HG02885 (cell line): Measurements from ENCODE around the gene ACTL6A.
A peak's percentile ranks its signal among the peaks of the same experiment; 100 is the strongest.

Source experiments
- ATAC-seq: cut with Tn5 transposase; IDR thresholded peaks from one replicate; pipeline ENCODE4 v1.9.1; 2021; ENCODE audit warnings: mild to moderate bottlenecking; ENCODE audit not compliant: unreplicated experiment, poor library complexity

The ACTL6A gene

DNA sequence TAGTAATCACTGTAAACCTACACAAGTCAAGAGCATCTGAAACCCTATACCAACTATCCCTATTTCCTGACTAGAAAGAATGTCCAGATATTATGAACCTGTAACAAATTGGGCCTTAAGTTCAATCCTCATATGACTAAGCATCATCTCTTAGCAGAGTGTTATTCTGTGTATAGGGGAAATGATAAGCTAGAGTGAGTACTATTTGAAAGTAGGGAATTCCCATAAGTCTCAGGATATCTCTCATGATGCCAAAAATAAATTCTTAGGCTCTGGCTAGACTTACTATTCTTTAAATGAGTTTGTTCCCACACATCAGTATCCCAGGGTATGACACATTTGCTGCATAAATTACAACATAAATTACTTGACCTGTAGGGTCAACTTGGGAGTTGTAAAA lies 26.4 kb downstream of the ACTL6A start:
- no peak for ATAC-seq

DNA sequence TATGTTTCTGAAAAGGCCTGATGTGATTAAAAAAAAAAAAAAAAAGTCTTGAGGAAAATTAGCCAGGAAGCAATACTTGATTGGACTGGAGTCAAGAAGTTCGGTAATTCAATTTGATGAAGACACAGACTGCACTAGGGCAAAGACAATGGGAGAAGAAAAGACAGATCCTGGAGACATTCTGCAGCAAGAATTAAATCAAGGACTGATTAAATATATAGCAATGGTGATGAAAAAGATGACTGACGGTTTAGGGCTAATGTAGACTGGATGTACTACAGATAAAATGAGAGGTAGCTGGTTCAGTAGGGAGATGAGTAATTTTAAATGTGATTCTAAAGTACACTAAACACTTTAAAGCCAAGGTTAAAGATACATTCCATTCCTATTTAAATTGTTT lies 27.9 kb downstream of the ACTL6A start:
- no peak for ATAC-seq

DNA sequence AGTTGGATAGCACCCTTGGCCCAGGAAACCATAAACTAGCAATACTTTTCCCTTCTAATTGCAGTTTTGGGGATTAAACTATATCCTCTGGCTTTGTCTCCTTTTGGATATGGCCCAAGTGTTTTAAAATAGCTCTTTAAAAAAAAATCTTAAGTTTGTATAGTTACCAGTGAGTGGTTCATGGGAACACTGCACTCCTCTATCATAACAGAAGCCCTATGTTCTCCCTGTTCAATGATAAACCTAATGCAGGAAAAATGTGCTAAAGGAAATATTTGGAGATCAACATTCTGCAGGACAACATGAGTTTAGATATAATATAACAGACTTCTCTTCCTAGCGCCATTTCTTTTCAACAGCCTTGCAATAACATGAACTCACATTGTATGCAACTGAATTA lies 28.6 kb downstream of the ACTL6A start:
- ATAC-seq, result no peak

DNA sequence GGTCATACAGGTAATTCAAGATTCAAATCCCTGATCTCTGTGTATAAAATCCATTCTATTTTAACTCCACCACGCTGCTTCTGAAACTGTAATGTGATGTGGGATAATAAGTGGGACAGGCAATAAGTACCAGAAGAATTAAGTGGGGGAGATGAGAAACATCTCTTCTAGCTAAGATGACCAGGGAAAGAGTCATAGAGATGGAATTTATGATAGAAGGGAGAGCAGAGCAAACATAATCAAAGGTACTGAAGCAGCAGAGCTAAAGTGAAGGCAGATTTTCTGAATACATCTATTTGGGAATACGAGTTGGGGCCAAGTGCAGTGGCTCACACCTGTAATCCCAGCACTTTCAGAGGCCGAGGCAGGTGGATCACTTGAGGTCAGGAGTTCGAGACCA lies 36.8 kb downstream of the ACTL6A start:
- no peak for ATAC-seq

DNA sequence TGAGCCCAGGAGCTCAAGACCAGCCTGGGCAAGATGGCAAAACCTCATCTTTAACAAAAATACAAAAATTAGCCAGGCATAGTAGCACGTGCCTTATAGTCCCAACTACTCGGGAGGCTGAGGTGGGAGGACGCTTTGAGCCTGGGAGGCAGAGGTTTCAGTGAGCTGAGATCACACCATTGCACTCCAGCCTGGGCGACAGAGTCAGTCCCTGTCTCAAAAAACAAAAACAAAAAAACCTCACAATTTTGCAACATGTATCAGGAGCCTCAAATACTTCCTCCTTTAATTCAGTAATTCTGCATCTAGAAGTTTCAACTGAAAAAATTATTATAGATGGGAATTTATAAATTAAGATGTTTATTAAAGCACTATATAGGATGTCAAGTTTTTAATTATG lies 40.6 kb downstream of the ACTL6A start:
- ATAC-seq, result no peak

DNA sequence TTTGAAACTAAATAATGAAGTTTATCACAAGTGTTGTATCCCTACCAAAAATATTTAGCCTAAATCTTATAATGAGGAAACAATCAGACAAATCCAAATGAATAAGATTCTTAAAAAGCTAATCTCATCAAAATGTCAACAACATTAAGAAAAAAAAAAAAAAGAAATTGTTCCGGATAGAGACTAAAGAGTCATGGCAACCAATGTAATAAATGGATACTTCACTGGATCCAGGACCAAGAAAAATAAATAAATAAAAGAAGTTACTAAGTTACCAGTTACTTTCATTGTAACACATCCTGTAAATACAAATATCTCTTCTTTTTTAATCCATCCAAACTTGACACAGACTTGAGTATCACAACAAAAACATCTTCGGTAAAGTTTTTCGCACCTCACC lies 41.1 kb downstream of the ACTL6A start:
- no peak for ATAC-seq

DNA sequence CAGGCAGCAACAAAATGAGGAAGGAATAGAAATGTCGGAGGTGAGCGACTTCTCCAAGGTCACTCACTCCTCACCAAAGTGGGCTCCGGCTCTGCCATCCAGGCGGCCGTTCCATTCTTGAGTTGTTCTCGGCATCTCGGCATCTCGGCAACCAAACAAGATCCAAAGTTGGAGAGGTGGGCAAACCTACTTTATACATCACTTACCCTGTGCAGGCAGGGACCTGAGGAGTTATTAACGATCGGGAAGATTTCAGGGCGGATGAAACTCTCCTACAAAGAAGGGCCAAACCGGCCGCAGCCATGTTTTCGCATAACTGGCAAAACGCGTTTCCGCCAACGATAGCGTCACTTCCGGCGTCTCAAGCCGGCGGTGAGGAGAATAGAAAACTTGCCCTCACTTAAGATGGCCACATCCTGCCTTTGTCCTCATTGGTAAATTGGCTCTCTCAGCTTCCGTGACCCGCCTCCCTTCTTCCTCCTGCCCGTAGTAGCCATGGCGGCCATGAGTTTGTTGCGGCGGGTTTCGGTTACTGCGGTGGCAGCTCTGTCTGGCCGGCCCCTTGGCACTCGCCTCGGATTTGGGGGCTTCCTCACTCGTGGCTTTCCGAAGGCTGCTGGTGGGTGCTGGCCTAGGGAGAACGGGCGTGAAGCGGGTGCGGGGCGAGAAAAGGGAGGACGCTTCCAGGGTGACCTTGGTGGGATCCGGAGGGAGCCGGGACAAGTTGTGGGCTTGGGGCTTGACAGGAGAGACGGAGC lies 41.8 kb downstream of the ACTL6A start, which contains the start of the genes MRPL47 and NDUFB5:
MRPL47 (minus strand) TSS at position 318 of the 758 bp plus-strand sequence; CDS start at position 304, 14 bp downstream.
NDUFB5 (plus strand) TSS at position 474 of the 758 bp plus-strand sequence; CDS start at position 496, 22 bp downstream.
- peak; percentile 95 for ATAC-seq

DNA sequence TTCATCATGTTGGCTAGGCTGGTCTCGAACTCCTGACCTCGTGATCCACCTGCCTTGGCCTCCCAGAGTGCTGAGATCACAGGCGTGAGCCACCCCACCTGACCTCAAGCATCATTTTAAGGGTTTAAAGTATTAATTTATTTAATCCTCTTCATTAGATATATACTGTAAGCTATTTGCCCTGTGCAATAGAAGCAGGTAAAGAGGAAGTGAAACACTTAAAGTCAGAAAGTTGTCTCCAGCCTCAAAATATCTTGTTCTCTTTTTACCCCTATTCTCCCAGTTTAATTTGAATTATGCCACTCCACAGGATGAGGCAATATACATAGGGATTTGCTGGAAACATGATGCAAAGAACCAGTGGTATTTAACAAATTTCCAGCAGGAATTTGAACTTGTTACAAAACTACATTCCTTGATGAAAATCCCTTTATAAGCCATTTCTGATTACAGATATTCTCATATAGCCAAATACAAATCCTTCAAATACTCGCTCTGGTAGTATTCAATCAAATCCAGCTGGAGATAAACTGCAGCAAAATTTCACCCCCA lies 43.9 kb downstream of the ACTL6A start:
- peak; percentile 26 for ATAC-seq

DNA sequence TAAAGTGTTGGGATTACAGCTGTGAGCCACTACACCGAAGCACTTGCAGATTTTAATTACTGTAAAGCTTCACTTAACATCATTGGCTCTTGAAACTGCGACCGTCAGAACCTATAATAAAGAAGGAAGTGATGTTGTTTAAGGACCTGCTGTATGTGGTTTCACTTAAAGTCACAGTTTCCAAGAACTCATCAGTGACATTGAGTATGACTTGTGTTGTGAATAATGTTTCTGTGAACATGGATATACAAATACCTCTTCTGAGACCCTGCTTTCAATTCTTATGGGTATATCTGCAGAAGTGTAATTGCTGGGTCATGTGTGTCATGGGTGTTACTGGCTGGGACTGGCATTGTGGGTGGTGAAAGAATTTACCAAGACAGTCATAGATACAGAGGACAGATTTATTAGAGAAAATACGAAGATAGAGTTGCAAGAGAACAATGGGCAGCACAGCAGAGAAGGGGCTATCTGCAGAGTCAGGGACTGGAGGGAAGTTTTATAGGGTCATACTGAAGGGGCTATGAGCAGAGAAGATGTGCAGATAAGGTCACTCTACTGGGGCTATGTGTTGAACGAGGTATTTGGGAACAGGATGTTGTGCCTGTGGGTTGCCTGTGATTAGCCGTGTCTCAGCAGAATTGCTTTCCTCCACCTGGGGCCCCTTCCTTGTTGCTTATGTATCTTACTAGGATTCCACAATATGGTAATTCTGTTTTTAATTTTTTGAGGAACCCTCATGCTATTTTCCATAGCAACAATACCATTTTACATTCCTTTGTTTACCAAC lies 46.4 kb downstream of the ACTL6A start:
- peak; percentile 68 for ATAC-seq

DNA sequence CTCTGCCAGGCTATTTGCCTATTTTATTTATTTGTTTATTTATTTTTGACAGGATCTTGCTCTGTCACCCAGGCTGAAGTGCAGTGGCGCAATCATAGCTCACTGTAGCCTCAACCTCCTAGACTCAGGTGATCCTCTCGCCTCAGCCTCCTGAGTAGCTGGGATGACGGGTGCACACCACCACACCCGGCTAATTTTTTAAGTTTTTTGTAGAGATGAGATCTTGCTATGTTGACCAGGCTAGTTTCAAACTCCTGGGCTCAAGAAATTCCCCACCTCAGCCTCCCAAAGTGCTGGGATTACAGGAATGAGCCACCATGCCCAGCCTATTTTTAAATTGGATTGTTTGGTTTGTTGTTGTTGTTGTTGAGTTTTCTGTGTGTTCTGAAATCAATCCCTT lies 47.3 kb downstream of the ACTL6A start:
- no peak for ATAC-seq

DNA sequence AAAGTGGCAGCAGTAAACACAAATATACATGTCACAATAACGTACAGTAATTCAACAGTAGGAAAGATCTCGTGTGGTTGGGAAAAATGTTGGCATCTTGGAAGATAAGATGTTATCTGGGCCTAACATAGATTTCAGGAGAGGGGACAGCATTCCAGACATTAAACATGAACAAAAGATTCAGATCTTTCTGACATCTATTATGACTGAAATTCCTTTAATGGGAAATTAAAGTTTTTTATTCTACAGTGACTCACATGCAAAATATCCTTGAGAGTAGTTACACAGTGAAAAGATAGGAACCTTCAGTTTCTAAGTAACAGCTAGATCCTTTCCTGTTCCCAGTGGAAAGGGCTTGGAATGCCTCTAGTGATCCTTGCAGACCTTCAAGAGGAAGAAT lies 51.1 kb downstream of the ACTL6A start:
- no peak for ATAC-seq

DNA sequence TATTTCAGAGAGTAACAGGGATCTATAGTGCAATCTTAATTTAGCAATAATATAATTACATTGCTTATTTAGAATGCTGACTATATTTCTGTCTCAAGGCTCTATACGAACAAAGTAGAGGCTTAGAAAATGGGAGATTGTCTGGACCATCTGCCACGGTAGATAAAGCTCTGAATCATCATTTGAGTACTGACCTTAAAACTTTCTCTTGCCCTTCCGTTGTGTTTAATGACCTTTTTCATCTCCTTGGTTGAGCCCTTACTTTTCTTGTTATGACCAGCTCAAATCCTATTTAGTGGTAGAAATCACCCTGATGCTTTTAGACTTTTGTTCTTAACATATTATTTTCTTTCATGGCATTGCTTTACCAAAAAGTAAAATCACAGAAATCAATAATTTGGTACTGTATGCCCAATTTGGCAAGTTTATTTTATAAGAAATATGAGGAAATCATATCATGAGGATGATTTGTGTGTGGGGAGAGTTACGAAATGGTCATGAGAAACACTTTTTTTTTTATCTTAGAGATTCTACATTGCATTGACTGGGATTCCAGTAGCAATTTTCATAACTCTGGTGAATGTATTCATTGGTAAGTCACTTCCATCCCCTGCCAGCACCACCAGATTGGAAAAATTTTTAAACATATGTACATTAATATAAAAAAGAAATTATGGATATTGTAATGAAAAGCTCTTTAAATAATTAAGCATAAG lies 52.9 kb downstream of the ACTL6A start:
- ATAC-seq, result no peak

DNA sequence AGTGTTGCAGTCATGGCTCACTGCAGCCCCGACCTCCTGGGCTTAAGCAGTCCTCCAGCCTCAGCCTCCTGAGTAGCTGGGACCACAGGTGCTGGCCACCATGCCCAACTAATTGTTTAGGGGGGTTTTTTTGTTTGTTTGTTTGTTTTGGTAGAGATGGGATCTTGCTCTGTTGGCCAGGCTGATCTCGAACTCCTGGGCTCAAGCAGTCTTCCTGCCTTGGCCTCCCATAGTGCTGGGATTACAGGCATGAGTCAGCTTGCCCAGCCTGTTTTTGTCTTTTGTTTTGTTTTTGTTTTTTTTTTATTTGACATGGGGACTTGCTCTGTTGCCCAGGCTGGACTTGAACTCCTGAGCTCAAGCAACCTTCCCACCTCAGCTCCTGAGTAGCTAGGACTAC lies 59.3 kb downstream of the ACTL6A start:
- no peak for ATAC-seq

DNA sequence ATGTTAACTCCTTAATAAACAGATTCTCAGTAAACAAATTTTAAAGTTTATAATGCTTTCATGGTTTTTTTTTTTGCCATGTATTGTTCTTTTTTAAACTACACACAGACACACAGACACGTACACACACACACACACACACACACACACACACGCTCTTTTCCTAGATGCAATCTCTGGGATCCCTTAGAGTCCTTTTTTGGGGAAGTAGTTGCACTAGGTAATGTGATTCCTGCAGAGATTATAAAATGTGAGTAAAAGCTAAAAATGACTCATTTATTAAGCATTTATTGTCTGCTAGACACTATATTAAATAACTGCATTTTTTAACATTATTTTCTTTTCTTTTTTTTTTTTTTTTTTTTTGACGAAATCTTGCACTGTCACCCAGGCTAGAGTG lies 61.7 kb downstream of the ACTL6A start:
- no peak for ATAC-seq

DNA sequence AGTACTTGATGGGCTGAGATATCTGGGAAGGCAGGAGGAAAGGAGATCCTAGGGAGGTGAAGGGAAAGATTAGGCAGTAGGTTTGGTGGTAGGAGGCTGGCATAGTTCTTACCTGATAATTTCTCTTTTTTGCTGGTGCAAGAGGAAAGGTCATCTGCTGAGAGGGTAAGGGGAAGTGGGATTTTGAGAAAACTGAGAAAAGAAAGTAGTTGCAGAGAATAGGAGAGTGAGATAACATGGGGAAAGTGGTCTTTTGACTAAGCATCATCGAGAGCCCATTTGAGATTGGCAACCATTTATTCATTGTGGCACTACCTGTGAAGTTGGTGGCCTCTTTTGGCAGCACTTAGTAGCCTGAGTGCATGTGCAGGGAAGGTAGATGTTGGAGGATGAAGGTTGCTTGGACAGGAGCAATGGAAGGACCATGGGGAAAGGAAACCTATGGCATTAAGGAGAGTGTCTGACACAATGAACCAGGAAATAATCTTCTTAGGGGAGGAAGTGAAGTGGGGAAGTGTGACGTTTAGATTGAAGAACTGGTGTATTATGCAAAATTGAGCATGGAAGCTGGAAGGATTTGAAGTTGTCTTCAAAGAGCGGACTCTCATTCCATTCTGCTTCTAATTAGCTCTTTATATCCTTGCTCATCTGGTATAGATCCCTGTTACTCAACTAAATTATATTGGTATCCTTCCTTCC lies 68.2 kb downstream of the ACTL6A start:
- ATAC-seq, result no peak
